Neural cell (in vitro differentiated cells): Measurements from ENCODE around the gene TRAPPC4. TPM values are rescaled to one million over a fixed set of nuclear protein-coding genes. Genes with fewer than 3 reads are reported as not detected.
A peak's percentile ranks its signal among the peaks of the same experiment; 100 is the strongest.
"Not testable (repeated sequence)": the region's sequence is repeated elsewhere in the genome, so short reads cannot be mapped to it uniquely, and the experiment has no call there.

Experiments
- H2AFZ ChIP-seq: fragments of 200-600, 300-800 bp; sonication (generic), shearing (Covaris generic); 2 replicates; pipeline ENCODE4 v1.6.0; 2014; ENCODE audit warnings: low read depth, mild to moderate bottlenecking, antibody characterized with exemption, low read length, moderate library complexity
- H3F3A ChIP-seq: fragments of 200-600 bp; shearing (Covaris generic); 2 replicates; pipeline ENCODE4 v1.6.1; 2016; ENCODE audit warnings: mild to moderate bottlenecking, moderate library complexity, mixed read lengths, antibody characterized with exemption, low read length; ENCODE audit not compliant: insufficient read depth, poor library complexity, severe bottlenecking
- H3K27ac ChIP-seq: fragments of 200-600, 300-800 bp; sonication (generic), shearing (Covaris generic); 2 replicates; pipeline ENCODE4 v1.5.1; 2014; ENCODE audit warnings: mild to moderate bottlenecking, low read length, moderate library complexity
- H3K27me3 ChIP-seq: fragments of 300-800, 200-600 bp; sonication (generic), shearing (Covaris generic); 2 replicates; pipeline ENCODE4 v1.6.0; 2014; ENCODE audit warnings: mild to moderate bottlenecking, low read depth, low read length, moderate library complexity; ENCODE audit not compliant: insufficient read depth
- H3K36me3 ChIP-seq: fragments of 300-800, 200-600 bp; sonication (generic), shearing (Covaris generic); 2 replicates; pipeline ENCODE4 v1.5.1; 2014; ENCODE audit warnings: mild to moderate bottlenecking, antibody characterized with exemption, low read length, moderate library complexity; ENCODE audit not compliant: insufficient read depth
- H3K4me2 ChIP-seq: fragments of 300-800, 200-600 bp; sonication (generic), shearing (Covaris generic); 2 replicates; pipeline ENCODE4 v1.6.0; 2014; ENCODE audit warnings: mild to moderate bottlenecking, low read length
- H3K4me3 ChIP-seq: fragments of 300-800, 200-600 bp; sonication (generic), shearing (Covaris generic); 2 replicates; pipeline ENCODE4 v1.5.1; 2014; ENCODE audit warnings: mild to moderate bottlenecking, low read length, moderate library complexity
- H3K79me2 ChIP-seq: fragments of 200-600 bp; shearing (Covaris generic); replicated peaks from 2 replicates; pipeline ENCODE4 v1.6.0; 2014; ENCODE audit warnings: mild to moderate bottlenecking, low read length, moderate library complexity; ENCODE audit not compliant: insufficient read depth
- H3K9ac ChIP-seq: fragments of 300-800, 200-600 bp; sonication (generic), shearing (Covaris generic); 2 replicates; pipeline ENCODE4 v1.6.1; 2016; ENCODE audit warnings: mild to moderate bottlenecking, low read length, mixed read lengths
- H3K9me2 ChIP-seq: fragments of 200-600 bp; shearing (Covaris generic); 2 replicates; pipeline ENCODE4 v1.6.1; 2016; ENCODE audit warnings: mild to moderate bottlenecking, low read length, mixed read lengths; ENCODE audit not compliant: insufficient read depth
- H3K9me3 ChIP-seq: fragments of 200-600, 300-800 bp; sonication (generic), shearing (Covaris generic); 2 replicates; pipeline ENCODE4 v1.6.1; 2016; ENCODE audit warnings: mild to moderate bottlenecking, mixed run types, low read length, moderate library complexity, mixed read lengths
- H4K20me1 ChIP-seq: fragments of 200-600 bp; shearing (Covaris generic); 2 replicates; pipeline ENCODE4 v1.6.1; 2016; ENCODE audit warnings: mild to moderate bottlenecking, mixed run types; ENCODE audit not compliant: insufficient read depth
- EP300 ChIP-seq: fragments of 450-650 bp; conservative IDR thresholded peaks from 2 replicates; pipeline ENCODE4 v1.6.1; 2014; ENCODE audit warnings: antibody characterized with exemption, mild to moderate bottlenecking, moderate library complexity; ENCODE audit not compliant: poor library complexity, severe bottlenecking
- EZH2 ChIP-seq: fragments of 200-600, 300-800 bp; shearing (Covaris generic), sonication (generic); IDR thresholded peaks from 2 replicates; pipeline ENCODE4 v1.6.1; 2014; ENCODE audit warnings: antibody characterized with exemption, low read length, borderline replicate concordance, mild to moderate bottlenecking; ENCODE audit not compliant: insufficient read depth, poor library complexity, severe bottlenecking
- MXI1 ChIP-seq: fragments of 450-650 bp; conservative IDR thresholded peaks from 2 replicates; pipeline ENCODE4 v1.6.1; 2014; ENCODE audit warnings: antibody characterized with exemption, mild to moderate bottlenecking; ENCODE audit not compliant: poor library complexity, severe bottlenecking
- POLR2AphosphoS5 ChIP-seq: IDR thresholded peaks from 2 replicates; pipeline ENCODE4 v1.6.1; 2012
- RAD21 ChIP-seq: fragments of 450-650 bp; conservative IDR thresholded peaks from 2 replicates; pipeline ENCODE4 v1.6.1; 2014; ENCODE audit warnings: antibody characterized with exemption, mild to moderate bottlenecking, moderate library complexity
- SMC3 ChIP-seq: fragments of 450-650 bp; conservative IDR thresholded peaks from 2 replicates; pipeline ENCODE4 v1.6.1; 2014; ENCODE audit warnings: antibody characterized with exemption, mild to moderate bottlenecking, moderate library complexity; ENCODE audit not compliant: poor library complexity
- TAF1 ChIP-seq: IDR thresholded peaks from 2 replicates; pipeline ENCODE4 v1.6.1; 2012; ENCODE audit warnings: low read depth
- polyA minus RNA-seq: library from RNA; depleted of rRNA, polyadenylated mRNA; stranded (reverse); fragments of >200 nt; gene quantifications from 2 replicates; pipeline ENCODE4 v1.2.3, GENCODE V29; 2014
- polyA plus RNA-seq: library from polyadenylated mRNA; depleted of rRNA; stranded (reverse); fragments of >200 nt; gene quantifications from 2 replicates; pipeline ENCODE4 v1.2.3, GENCODE V29; 2014
- TF ChIP-seq, protein P1 (sequence below): fragments of 450-650 bp; IDR thresholded peaks from 2 replicates; pipeline ENCODE4 v1.5.1; 2014; ENCODE audit warnings: antibody characterized with exemption, mild to moderate bottlenecking, moderate library complexity; ENCODE audit not compliant: poor library complexity, severe bottlenecking
- TF ChIP-seq, protein P2 (sequence below): IDR thresholded peaks from 2 replicates; pipeline ENCODE4 v1.6.1; 2012; ENCODE audit warnings: borderline replicate concordance

TRAPPC4 gene
- polyA plus RNA-seq (271 and 276 TPM in 2 replicates), polyA minus RNA-seq (97.6 and 112 TPM in 2 replicates)

DNA sequence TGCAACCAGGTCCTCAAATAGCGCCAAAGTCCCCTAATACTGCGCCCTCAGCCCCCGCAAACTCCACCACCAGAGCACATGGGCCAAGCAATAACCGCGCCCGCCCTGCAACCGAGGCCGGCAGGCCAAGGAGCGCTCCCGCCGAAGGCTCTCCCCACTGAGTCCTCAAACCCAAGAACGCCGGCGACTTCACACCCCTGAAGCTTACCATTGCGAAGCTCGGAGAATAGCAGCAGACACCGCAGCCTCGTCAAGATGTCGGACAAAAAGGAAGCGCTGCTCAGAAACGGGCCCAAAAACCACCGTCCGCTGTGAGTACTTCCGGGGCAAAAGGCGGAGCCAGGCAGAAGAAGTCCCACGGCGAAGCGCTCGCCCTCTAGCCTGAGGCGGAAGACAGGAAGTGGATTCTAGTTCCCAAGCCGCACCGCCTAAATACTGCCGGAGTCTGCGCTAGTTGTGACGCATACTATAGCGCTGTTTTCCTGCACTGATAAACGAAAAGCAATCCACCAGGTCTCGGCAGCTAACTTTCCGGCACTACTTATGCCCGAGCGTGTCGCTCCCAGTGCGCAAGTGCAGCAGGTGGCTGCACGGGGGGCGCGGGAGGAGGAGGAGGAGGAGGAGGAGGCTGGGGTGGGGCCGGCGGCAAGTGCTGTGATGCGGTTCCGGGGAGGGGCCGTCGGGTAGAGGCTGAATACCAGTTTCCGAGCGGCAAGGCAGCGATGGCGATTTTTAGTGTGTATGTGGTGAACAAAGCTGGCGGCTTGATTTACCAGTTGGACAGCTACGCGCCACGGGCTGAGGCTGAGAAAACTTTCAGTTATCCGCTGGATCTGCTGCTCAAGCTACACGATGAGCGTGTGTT lies at the start of gene TRAPPC4, which contains the start of gene RPS25:
Gene TRAPPC4 (plus strand): TSS at position 693 of the 865 bp plus-strand sequence. CDS start 30 bp downstream, at position 723.
Gene RPS25 (minus strand): TSS at position 270 of the 865 bp plus-strand sequence. CDS start 59 bp downstream, at position 211.
- H3K9ac ChIP-seq = peak within 1 kb of the TSS; percentile 86
- TF ChIP-seq RAD21 = peak; percentile 20
- no peak for TF ChIP-seq EZH2
- TF ChIP-seq TAF1 = peak; percentile 75
- TF ChIP-seq, protein P1, sequence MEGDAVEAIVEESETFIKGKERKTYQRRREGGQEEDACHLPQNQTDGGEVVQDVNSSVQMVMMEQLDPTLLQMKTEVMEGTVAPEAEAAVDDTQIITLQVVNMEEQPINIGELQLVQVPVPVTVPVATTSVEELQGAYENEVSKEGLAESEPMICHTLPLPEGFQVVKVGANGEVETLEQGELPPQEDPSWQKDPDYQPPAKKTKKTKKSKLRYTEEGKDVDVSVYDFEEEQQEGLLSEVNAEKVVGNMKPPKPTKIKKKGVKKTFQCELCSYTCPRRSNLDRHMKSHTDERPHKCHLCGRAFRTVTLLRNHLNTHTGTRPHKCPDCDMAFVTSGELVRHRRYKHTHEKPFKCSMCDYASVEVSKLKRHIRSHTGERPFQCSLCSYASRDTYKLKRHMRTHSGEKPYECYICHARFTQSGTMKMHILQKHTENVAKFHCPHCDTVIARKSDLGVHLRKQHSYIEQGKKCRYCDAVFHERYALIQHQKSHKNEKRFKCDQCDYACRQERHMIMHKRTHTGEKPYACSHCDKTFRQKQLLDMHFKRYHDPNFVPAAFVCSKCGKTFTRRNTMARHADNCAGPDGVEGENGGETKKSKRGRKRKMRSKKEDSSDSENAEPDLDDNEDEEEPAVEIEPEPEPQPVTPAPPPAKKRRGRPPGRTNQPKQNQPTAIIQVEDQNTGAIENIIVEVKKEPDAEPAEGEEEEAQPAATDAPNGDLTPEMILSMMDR = peak; percentile 35
- TF ChIP-seq, protein P2, sequence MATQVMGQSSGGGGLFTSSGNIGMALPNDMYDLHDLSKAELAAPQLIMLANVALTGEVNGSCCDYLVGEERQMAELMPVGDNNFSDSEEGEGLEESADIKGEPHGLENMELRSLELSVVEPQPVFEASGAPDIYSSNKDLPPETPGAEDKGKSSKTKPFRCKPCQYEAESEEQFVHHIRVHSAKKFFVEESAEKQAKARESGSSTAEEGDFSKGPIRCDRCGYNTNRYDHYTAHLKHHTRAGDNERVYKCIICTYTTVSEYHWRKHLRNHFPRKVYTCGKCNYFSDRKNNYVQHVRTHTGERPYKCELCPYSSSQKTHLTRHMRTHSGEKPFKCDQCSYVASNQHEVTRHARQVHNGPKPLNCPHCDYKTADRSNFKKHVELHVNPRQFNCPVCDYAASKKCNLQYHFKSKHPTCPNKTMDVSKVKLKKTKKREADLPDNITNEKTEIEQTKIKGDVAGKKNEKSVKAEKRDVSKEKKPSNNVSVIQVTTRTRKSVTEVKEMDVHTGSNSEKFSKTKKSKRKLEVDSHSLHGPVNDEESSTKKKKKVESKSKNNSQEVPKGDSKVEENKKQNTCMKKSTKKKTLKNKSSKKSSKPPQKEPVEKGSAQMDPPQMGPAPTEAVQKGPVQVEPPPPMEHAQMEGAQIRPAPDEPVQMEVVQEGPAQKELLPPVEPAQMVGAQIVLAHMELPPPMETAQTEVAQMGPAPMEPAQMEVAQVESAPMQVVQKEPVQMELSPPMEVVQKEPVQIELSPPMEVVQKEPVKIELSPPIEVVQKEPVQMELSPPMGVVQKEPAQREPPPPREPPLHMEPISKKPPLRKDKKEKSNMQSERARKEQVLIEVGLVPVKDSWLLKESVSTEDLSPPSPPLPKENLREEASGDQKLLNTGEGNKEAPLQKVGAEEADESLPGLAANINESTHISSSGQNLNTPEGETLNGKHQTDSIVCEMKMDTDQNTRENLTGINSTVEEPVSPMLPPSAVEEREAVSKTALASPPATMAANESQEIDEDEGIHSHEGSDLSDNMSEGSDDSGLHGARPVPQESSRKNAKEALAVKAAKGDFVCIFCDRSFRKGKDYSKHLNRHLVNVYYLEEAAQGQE = peak; percentile 29
- peak; percentile 60 for TF ChIP-seq EP300
- no peak for TF ChIP-seq SMC3
- TF ChIP-seq POLR2AphosphoS5 = peak; percentile 82
- peak; percentile 97 for TF ChIP-seq MXI1
- peak within 1 kb of the TSS; percentile 75 for H3K4me3 ChIP-seq
- no peaks in the 10 kb centered on the region for H3F3A ChIP-seq
- peak within 1 kb of the TSS; percentile 54 for H2AFZ ChIP-seq
- H3K27me3 ChIP-seq = no peaks in the 10 kb centered on the region
- H3K9me3 ChIP-seq = no peaks in the 10 kb centered on the region
- peaks cover 49% of the 10 kb centered on the region for H3K79me2 ChIP-seq
- peaks cover 12% of the 10 kb centered on the region for H3K36me3 ChIP-seq
- peak within 1 kb of the TSS; percentile 92 for H3K4me2 ChIP-seq
- H4K20me1 ChIP-seq = no peaks in the 10 kb centered on the region
- no peaks in the 10 kb centered on the region for H3K9me2 ChIP-seq
- H3K27ac ChIP-seq = peak within 1 kb of the TSS; percentile 84

- not testable (repeated sequence) for H2AFZ ChIP-seq, H3K4me2 ChIP-seq, H3K4me3 ChIP-seq, H3K9me2 ChIP-seq, H3K79me2 ChIP-seq, H3K27me3 ChIP-seq, H3K36me3 ChIP-seq, H3K27ac ChIP-seq, H4K20me1 ChIP-seq, H3F3A ChIP-seq, H3K9me3 ChIP-seq, H3K9ac ChIP-seq
Measured at GRCh38 chr11:118969508-118969907, 49.1 kb upstream of the TRAPPC4 start.
